GM18498 (cell line): ENCODE data around the gene MLPH.

Experiments used
- ATAC-seq: cut with Tn5 transposase; IDR thresholded peaks from one replicate; pipeline ENCODE4 v1.9.1; 2021; ENCODE audit warnings: mild to moderate bottlenecking, moderate library complexity; ENCODE audit not compliant: unreplicated experiment

MLPH gene

DNA sequence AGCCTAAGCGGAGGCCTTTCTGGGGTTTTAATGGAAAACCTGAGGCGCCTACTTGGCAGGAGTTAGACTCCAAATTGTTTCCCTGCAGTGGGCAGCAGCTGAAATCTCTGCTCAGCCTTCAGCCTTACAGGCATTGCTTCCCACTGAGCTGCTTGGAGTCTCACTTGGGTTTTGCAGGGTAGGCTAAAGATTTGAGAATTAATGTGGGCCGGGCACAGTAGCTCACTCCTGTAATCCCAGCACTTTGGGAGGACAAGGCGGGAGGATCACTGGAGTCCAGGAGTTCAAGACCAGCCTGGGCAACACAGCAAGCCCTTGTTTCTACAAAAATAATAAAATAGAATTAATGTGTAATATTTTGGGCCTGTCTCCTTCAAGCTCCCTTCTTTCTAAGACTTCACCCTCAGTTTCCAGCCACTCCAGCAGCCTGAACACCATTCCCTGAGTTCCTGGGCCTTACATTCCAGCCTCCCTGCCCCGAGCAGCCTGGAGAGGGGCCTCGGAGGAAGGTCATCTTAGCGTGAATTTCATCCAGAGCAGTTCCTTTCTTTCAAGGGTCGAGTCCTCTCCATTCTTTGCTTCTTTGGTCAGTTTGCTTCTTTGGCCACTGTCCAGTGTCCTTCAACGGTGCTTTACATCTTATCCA is 112.5 kb downstream of the MLPH start:
- no peak for ATAC-seq

GRCh38 chr2:237600205-237600846 is 113.3 kb downstream of the MLPH start:
- no peak for ATAC-seq

GRCh38 chr2:237601453-237602116 is 114.5 kb downstream of the MLPH start:
- ATAC-seq: no peak

- ATAC-seq: no peak
Measured at GRCh38 chr2:237602409-237602808, 115.4 kb downstream of the MLPH start.

- ATAC-seq: no peak
Measured at GRCh38 chr2:237603049-237603717, 116.1 kb downstream of the MLPH start.

DNA sequence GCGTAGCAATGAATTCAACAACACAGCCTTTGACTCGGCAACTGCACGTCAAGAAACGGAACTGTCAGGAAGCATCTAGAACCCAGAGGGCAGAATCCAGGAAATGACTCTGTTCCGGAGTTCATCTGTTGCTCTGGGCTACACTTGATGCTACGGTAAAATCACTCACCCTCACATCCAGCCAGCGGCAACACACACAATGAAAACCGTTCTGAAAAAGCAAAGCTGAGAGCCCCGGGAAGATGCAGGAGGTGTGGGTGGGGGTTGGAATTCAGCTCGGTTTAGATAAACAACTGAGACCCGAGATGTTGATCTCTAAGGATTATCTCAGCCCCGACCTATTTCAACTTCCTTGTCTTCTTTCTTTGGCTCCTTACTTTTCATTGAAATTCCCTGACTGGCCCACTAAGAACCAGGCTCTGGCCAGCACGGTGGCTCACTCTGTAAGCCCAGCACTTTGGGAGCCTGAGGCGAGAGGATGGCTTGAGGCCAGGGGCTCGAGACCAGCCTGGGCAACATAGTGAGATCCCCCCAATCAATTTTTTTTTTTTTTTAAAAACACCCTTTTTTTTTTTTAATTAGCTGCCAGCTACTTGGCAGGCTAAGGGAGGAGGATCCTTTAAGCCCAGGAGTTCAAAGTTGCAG is 116.8 kb downstream of the MLPH start:
- no peak for ATAC-seq

DNA sequence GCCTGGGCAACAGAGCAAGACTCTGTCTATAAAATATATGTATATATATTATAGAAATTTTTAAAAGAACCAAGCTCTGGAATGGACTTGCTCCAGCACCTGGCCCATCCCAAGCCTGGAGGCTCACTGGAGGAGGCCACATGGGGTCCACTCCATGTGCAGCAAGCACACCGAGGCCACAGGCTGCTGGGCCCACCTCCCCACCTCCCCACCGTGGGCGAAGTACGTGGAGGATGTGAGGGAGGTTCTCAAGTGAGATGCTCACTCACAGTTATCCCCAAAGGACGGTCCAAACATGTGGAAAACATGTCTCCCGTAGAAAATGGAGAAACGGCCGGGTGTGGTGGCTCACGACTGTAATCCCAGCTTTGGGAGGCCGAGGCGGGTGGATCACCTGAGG is 117.3 kb downstream of the MLPH start:
- no peak for ATAC-seq
